Nephron (organoid): Measurements from ENCODE around the gene MST1R.

ENCODE experiments used
- H3K27ac Mint-ChIP-seq, 3 experiments: 2 replicates each; pipeline ENCODE4 v1.8.0; 2020; ENCODE audit warnings: mixed read lengths in 3 of 3, mild to moderate bottlenecking in 2 of 3, moderate library complexity in 1 of 3
- H3K27me3 Mint-ChIP-seq: 2 replicates; pipeline ENCODE4 v1.8.0; 2021; ENCODE audit warnings: low read depth, mild to moderate bottlenecking, moderate library complexity, mixed read lengths
- H3K36me3 Mint-ChIP-seq: 2 replicates; pipeline ENCODE4 v1.8.0; 2020; ENCODE audit warnings: low read depth, mixed read lengths
- H3K4me1 Mint-ChIP-seq: 2 replicates; pipeline ENCODE4 v1.8.0; 2020; ENCODE audit warnings: mixed read lengths
- H3K4me3 Mint-ChIP-seq, 3 experiments: 2 replicates each; pipeline ENCODE4 v1.8.0; 2020; ENCODE audit warnings: mild to moderate bottlenecking in 3 of 3, mixed read lengths in 3 of 3, moderate library complexity in 2 of 3
- H3K9me3 Mint-ChIP-seq: 2 replicates; pipeline ENCODE4 v1.8.0; 2020; ENCODE audit warnings: mixed read lengths
- TF ChIP-seq, protein P1 (sequence below), 3 experiments: fragments of 200-600 bp; sonication (generic); IDR thresholded peaks; one replicate each; pipeline ENCODE4 v1.5.0; 2021; ENCODE audit warnings: antibody characterized with exemption in 3 of 3; ENCODE audit not compliant: unreplicated experiment in 3 of 3

MST1R gene

GRCh38 chr3:49914906-49915305 lies 11.2 kb upstream of the MST1R start:
- no peaks in the 10 kb centered on the region for H3K9me3 Mint-ChIP-seq
- H3K27me3 Mint-ChIP-seq: peaks cover 7% of the 10 kb centered on the region
- TF ChIP-seq, protein P1, sequence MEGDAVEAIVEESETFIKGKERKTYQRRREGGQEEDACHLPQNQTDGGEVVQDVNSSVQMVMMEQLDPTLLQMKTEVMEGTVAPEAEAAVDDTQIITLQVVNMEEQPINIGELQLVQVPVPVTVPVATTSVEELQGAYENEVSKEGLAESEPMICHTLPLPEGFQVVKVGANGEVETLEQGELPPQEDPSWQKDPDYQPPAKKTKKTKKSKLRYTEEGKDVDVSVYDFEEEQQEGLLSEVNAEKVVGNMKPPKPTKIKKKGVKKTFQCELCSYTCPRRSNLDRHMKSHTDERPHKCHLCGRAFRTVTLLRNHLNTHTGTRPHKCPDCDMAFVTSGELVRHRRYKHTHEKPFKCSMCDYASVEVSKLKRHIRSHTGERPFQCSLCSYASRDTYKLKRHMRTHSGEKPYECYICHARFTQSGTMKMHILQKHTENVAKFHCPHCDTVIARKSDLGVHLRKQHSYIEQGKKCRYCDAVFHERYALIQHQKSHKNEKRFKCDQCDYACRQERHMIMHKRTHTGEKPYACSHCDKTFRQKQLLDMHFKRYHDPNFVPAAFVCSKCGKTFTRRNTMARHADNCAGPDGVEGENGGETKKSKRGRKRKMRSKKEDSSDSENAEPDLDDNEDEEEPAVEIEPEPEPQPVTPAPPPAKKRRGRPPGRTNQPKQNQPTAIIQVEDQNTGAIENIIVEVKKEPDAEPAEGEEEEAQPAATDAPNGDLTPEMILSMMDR (IDR thresholded peaks at IDR 0.05; ENCODE audit: unreplicated experiment in 3 of 3): no peak
- H3K4me3 Mint-ChIP-seq: no peak overlapping the region
- H3K27ac Mint-ChIP-seq: no peak overlapping the region
- no peaks in the 10 kb centered on the region for H3K4me1 Mint-ChIP-seq
- H3K36me3 Mint-ChIP-seq: peaks cover 14% of the 10 kb centered on the region

DNA sequence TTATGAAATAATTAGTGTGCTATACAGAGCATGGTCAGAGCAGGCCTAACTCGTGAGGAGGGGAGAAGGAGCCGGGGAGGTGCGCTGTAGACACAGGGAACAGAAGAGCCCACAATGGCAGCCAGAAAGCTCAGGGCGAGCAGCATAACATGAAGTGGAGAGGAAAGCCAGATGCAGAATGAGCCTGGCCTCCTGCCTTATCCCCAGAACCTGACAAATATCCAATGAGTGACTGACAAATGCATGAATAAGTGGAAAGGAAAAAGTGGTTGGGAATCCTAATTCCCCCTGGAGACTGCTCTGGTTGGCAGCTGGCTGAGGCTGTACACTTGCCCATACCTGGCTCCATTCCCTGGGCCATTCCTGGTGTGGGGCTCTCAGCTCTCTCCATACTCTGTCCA lies 9.2 kb upstream of the MST1R start:
- TF ChIP-seq, protein P1 (IDR thresholded peaks at IDR 0.05; ENCODE audit: unreplicated experiment in 3 of 3): no peak
- H3K27me3 Mint-ChIP-seq: peaks cover 9% of the 10 kb centered on the region
- H3K27ac Mint-ChIP-seq: no peak overlapping the region
- H3K9me3 Mint-ChIP-seq: no peaks in the 10 kb centered on the region
- H3K4me3 Mint-ChIP-seq: no peak overlapping the region
- H3K4me1 Mint-ChIP-seq: no peaks in the 10 kb centered on the region
- peaks cover 15% of the 10 kb centered on the region for H3K36me3 Mint-ChIP-seq

DNA sequence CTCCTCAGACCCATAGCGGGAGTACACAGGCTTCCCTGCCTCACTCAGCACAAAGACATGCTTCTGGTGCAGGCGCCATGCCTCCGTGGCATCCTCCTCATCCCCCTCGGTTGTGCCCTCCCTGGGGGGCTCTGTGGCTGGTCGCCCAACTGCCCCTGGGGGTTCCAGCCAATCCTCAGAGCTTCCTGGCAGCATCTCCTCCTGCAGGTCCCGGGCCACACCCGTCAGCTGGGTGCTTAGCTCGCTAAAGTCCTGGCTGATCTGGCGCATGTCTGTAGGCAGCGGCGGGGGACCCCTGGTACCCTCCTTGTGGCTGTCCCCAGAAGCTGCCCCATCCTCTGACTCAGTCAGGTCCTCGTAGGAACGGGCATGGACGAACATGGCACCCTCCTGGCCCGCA lies 7.9 kb upstream of the MST1R start:
- TF ChIP-seq, protein P1 (IDR thresholded peaks at IDR 0.05; ENCODE audit: unreplicated experiment in 3 of 3): no peak
- Mint-ChIP-seq H3K27me3 (peaks cover 9% of the 10 kb centered on the region), H3K27ac (no peak overlapping the region), H3K4me1 (no peaks in the 10 kb centered on the region), H3K4me3 (no peak overlapping the region), H3K9me3 (no peaks in the 10 kb centered on the region), H3K36me3 (peaks cover 15% of the 10 kb centered on the region)

DNA sequence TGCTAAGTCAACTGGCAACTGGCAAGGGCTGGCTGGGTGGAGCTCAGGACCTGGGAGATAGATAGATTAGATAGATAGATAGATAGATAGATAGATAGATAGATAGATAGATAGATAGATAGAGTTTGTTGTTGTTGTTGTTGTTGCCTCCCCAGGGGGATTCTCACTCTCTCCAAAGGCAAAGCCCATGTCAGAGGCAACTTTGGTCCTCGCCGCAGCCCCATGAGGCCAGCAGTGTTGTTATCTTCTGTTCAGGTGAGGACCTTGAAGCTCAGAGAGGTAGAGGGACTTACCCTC lies 7.4 kb upstream of the MST1R start:
- TF ChIP-seq, protein P1 (IDR thresholded peaks at IDR 0.05; ENCODE audit: unreplicated experiment in 3 of 3): no peak
- no peak overlapping the region for H3K4me3 Mint-ChIP-seq
- H3K9me3 Mint-ChIP-seq: no peaks in the 10 kb centered on the region
- peaks cover 15% of the 10 kb centered on the region for H3K36me3 Mint-ChIP-seq
- H3K27ac Mint-ChIP-seq: no peak overlapping the region
- H3K4me1 Mint-ChIP-seq: peaks cover 1% of the 10 kb centered on the region
- H3K27me3 Mint-ChIP-seq: peaks cover 9% of the 10 kb centered on the region

DNA sequence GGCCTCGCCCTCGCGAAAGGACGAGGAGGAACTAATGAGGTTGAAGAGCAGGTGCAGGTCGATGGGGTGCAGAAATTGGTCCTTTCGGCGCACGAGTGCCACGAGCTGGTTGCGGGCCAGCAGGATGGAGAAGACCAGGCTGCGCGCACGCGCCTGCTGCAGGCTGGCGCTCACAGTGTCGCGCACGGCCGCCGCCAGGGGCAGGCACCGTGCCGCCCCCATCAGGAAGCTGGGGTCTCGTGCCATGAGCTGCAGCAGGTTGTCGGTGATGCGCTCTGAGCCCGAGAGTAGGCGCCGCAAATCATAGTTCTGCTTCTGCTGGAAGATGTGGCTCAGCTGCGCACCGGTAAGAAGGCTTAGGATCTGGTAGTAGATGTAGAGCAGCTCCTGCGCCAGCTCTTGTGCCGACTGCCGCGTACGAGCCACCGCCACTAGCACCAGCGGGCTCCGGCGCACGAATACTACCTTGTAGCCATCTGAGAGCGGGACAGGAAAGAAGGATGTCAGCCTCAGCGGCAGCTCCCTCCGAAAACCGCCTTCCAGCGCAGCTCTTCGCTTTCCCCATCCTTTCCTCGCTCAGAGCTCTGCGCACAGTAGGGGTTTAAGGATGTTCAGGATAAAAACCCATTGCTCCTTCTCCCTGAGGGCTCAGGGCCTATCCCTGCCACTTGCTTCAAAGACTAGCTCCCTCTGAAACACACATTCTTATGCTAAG lies 6.9 kb upstream of the MST1R start:
- H3K4me1 Mint-ChIP-seq: peaks cover 6% of the 10 kb centered on the region
- no peak overlapping the region for H3K27ac Mint-ChIP-seq
- H3K36me3 Mint-ChIP-seq: peaks cover 15% of the 10 kb centered on the region
- no peak overlapping the region for H3K4me3 Mint-ChIP-seq
- TF ChIP-seq, protein P1 (IDR thresholded peaks at IDR 0.05; ENCODE audit: unreplicated experiment in 3 of 3): no peak
- peaks cover 9% of the 10 kb centered on the region for H3K27me3 Mint-ChIP-seq
- no peaks in the 10 kb centered on the region for H3K9me3 Mint-ChIP-seq
